ENCODE data around the gene ZBTB44.

ZBTB44 gene

GRCh38 chr11:130189492-130190210 lies 125.1 kb downstream of the ZBTB44 start:
- peak overlapping the region; percentile 44 for H3K27ac ChIP-seq
- TF ChIP-seq CTCF (conservative IDR thresholded peaks at IDR 0.05) = no peak

- H3K27ac ChIP-seq = peak overlapping the region; percentile 44
- TF ChIP-seq CTCF (conservative IDR thresholded peaks at IDR 0.05) = no peak
These were observed 126.0 kb downstream of the ZBTB44 start for GRCh38 chr11:130188585-130189347.

GRCh38 chr11:130188047-130188446 lies 126.7 kb downstream of the ZBTB44 start:
- peak overlapping the region; percentile 44; the same call in 1 of the 2 replicates for H3K27ac ChIP-seq
- no peak for TF ChIP-seq CTCF (conservative IDR thresholded peaks at IDR 0.05)

GRCh38 chr11:130187096-130187495 lies 127.6 kb downstream of the ZBTB44 start:
- TF ChIP-seq CTCF (conservative IDR thresholded peaks at IDR 0.05) = no peak
- H3K27ac ChIP-seq = 0 out of 2 replicates have a peak overlapping the region, but pooled peaks have one; percentile 44

- peak overlapping the region; percentile 99 for H3K27ac ChIP-seq
- no peak for TF ChIP-seq CTCF (conservative IDR thresholded peaks at IDR 0.05)
These were observed 130.7 kb downstream of the ZBTB44 start for GRCh38 chr11:130183878-130184610.

GRCh38 chr11:130181295-130182272 lies 133.1 kb downstream of the ZBTB44 start:
- no peak for TF ChIP-seq CTCF (conservative IDR thresholded peaks at IDR 0.05)
- H3K27ac ChIP-seq = peak overlapping the region; percentile 99

Measured in VCaP (cell line).